Cardiac septum (tissue), 1 donor: Measurements from ENCODE around the gene HAGHL. TPM values are rescaled to one million over a fixed set of nuclear protein-coding genes. Genes with fewer than 3 reads are reported as not detected.
"Not testable (repeated sequence)": the region's sequence is repeated elsewhere in the genome, so short reads cannot be mapped to it uniquely, and the experiment has no call there.

ENCODE experiments used
- DNase-seq: peaks from one replicate; pipeline ENCODE4 v3.0.0-alpha.2; 2020; ENCODE audit warnings: low spot score
- intact Hi-C: fragments of 100-400 bp; cut with DNase I; formaldehyde crosslinking; loops from one replicate; pipeline ENCODE4 v1.14.0; 2022
- total RNA-seq: library from RNA; stranded (reverse); fragmentation: NEBNext Ultra II Directional; extraction: Animal tissue kit (Norgen Biotek cat#: 25700); gene quantifications from one replicate; pipeline ENCODE4 v1.2.1, GENCODE V29; 2021
- donor health status: DM: no; HTN: no; CAD: no.

Gene HAGHL
- total RNA-seq, 1 donor from 2014 or later, result 10.9 TPM

DNA sequence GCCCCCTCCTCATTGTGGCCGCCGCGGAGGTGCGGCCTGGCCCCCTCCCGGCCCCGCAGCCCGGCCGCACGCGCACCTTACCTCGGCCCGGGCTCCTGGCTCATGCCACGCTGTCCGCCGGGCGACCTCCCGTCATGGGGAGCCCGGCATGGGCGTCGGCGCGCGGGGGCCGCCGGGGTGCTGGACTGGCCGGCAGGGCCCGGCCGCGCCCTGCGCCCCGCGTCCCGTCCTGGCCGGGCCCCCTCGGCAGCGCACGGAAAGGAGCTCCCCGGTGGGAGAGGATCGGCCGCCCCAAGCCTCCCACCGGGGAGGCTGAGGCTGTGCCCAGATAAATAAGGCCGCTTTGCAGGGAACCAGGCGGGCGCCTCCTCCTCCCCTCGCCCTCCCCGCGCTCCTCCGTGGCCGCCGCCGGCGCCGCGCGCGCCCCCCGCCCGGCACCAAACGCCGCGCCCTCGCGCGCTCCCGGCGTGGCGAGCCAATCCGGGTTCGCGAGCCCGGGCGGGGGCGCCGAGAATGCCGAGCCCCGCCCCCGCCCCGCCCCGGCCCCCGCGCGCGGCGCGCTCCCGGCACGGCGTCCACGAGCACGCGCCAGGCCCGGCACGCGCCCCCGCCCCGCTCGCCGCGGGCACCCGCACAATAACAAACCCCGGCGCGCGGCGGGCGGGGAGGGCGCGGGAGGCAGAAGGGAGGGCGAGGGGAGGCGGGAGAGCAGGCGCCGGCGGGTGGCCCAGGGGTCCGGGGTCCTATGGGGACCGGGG lies 21.3 kb upstream of the HAGHL start, which contains the start of gene FBXL16:
Gene FBXL16, minus strand, starts transcription at position 371 of the 758 bp plus-strand sequence. CDS start 8,396 bp downstream, outside the sequence.
- intact Hi-C loops, result no loop called here
- DNase-seq, result no peak

DNA sequence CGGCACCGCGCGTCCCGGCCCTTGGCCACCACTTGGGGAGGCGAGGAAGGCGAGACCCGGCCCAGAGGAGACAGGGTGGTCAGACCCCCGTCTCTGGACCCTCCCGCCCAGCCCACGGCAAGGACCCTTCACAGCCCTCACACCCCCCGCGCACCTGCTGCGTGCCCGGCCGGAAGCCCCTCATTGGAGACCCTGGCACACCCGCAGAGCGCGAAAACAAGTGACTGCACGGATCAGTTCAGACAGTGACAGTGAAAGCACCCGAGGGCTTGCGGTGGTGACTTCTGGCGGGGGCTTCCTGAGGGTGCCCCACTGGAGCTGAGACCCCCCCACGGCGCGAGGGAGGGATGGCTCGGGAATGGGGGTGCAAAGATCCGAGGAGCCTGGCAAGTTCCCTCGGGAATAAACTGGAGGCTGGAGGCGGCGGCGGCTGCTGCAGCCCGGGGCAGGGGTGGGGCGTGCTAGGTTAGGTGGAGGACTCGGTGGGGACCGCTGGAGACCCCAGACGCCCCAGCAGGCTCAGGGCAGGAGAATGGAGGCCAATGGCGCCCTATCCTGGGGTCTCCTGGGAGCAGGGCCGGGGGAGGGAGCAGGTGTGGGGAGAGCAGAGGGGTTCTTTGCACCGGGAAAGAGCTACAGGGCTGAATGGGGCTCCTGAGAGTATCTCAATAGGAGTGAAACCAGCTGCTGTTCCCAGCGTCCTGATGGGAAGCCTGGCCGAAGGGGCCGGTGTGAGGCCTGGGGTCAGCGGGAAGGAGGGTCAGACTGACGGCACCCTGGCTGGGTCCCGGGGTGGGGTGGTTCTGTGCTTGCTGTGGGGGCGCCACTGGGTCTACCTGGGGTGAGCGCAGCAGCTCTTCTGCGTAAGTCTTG lies 20.5 kb upstream of the HAGHL start:
- no peak for DNase-seq
- intact Hi-C loops, result no loop called here

- intact Hi-C loops, result no loop called here
- no peak for DNase-seq
Measured at GRCh38 chr16:707062-707538, 19.8 kb upstream of the HAGHL start.

GRCh38 chr16:708019-708418 lies 18.9 kb upstream of the HAGHL start:
- DNase-seq, result no peak
- intact Hi-C loops, result no loop called here

GRCh38 chr16:708959-709358 lies 17.9 kb upstream of the HAGHL start:
- DNase-seq, result no peak
- intact Hi-C loops, result no loop called here

- intact Hi-C loops, result loop anchor here (5.0 kb wide), 1 partner anchor 347 kb away; no protein-coding TSS in a partner anchor
- peak; percentile 85 for DNase-seq
Measured at GRCh38 chr16:709566-710499, 17.1 kb upstream of the HAGHL start.

DNA sequence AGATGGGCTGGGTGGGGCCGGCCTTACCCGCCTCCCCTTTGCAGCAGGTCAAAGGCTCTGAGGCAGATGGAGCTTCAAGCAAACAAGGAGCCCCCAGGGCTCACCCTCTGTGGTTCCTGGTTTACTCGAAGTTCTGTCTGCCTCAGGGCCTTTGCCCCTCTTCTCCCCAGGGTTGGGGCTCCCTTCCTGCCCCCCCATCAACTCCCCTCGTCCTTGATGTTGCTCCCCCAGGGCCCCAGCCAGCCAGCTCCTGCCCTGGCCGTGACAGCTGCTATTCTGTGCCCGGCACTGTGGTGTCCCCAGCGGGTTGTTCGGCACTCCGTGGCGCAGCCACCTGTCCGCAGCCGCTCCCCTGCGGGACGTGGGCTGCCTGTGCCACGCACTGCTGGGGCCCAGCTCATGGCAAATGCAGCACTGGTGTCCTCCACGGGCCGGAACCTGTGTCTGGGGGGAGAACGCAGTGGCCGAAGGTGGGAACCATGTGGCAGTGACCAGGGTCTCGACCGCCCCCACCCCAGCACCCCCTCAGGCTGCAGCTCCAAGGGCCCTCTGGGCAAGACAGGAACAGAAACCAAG lies 16.3 kb upstream of the HAGHL start:
- DNase-seq, result no peak
- intact Hi-C loops, result loop anchor here (1.0 to 5.0 kb wide), 2 partner anchors 75 to 347 kb away; no protein-coding TSS in a partner anchor

- intact Hi-C loops, result loop anchor here (1.0 to 5.0 kb wide), 2 partner anchors 74 to 346 kb away; no protein-coding TSS in a partner anchor
- no peak for DNase-seq
Measured at GRCh38 chr16:711084-711483, 15.8 kb upstream of the HAGHL start.

- DNase-seq, result peak; percentile 91
- intact Hi-C loops, result loop anchor here (1.0 to 5.0 kb wide), 2 partner anchors 74 to 346 kb away; no protein-coding TSS in a partner anchor
Measured at GRCh38 chr16:711548-712320, 15.2 kb upstream of the HAGHL start.

GRCh38 chr16:712740-713250 lies 14.1 kb upstream of the HAGHL start:
- intact Hi-C loops, result loop anchor here (5.0 kb wide), 1 partner anchor 345 kb away; no protein-coding TSS in a partner anchor
- not testable (repeated sequence) for DNase-seq

DNA sequence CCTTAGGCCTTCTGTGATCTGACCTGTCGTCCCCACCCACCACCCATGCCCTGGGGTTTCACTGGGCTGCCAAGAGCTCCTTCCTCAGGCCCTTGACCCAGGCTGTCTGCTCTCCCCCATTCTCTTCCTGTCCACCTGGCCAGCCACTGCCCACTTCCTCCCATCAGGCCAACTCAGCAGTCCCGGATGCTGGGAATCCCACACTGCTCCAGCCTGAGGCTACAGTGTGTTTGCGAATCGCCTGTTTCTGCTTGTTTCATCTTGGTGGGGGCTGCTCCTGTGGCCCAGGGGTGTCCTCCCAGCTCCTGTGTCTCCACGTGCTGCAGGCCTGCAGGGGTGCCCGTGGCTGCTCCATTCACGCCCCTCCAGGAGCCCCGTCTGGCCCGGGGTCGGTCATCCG lies 12.8 kb upstream of the HAGHL start:
- intact Hi-C loops, result loop anchor here (5.0 kb wide), 1 partner anchor 343 kb away; no protein-coding TSS in a partner anchor
- no peak for DNase-seq

DNA sequence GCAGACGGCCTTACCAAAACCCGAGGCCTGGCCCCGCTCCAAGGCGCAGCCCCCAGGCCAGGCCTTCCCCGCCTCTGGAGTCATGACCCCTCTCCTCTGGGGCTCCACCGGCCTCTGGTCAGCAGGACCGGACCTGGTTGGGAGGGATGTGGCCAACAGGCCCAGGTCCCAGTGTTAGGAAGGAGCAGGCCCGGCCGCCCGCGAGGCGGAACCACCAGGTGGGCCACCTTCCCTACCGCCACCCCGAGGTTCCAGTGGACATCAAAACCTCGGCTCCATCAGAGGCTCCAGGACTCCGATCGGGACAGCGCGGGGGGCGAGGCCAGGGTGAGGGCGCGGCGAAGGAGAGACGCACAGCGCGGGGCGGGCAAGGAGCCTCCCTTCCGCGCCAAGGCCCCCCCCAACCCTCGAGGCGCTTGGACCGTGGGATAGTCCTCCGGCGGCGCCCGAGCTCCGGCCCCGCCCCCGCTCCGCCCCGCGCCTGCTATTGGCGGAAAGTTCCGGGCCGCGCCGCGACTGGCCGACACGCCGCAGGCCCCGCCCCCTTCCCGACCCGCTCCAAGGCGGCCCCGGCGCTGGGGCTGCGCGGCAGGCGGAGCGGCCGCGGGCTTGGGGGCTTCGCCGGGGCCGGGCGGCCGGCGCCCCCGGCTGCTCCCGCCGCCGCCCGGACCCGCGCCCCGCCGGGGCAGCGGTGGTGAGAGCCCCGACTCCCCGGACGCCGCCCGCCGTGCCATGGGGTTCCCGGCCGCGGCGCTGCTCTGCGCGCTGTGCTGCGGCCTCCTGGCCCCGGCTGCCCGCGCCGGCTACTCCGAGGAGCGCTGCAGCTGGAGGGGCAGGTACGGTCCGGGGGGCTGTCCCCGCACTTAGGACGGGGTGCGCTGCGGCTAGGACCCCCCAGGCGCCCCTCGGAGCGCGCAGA lies 12.1 kb upstream of the HAGHL start, which contains the start of gene METRN:
Gene METRN, plus strand, starts transcription at position 561 of the 919 bp plus-strand sequence. Its CDS starts 172 bp downstream, at position 733.
- peak; percentile 94 for DNase-seq
- intact Hi-C loops, result loop anchor here (5.0 kb wide), 1 partner anchor 342 kb away; no protein-coding TSS in a partner anchor

DNA sequence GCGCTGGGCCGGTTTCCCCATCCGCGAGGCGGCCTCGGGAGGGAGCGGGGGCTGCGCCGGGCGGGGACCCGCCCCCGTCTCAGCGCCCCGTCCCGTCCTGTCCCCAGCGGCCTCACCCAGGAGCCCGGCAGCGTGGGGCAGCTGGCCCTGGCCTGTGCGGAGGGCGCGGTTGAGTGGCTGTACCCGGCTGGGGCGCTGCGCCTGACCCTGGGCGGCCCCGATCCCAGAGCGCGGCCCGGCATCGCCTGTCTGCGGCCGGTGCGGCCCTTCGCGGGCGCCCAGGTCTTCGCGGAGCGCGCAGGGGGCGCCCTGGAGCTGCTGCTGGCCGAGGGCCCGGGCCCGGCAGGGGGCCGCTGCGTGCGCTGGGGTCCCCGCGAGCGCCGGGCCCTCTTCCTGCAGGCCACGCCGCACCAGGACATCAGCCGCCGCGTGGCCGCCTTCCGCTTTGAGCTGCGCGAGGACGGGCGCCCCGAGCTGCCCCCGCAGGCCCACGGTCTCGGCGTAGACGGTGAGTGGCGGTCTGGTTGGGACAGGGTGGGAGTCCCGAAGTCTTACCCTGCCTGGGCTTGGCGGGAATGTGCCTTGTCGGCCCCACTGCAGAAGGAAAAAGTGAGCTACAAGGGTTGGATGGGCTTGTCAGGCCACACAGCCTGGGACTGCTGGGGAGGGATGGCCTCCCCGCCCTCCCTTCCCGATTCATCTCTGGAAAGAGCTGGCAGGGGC lies 11.3 kb upstream of the HAGHL start:
- no peak for DNase-seq
- intact Hi-C loops, result no loop called here

DNA sequence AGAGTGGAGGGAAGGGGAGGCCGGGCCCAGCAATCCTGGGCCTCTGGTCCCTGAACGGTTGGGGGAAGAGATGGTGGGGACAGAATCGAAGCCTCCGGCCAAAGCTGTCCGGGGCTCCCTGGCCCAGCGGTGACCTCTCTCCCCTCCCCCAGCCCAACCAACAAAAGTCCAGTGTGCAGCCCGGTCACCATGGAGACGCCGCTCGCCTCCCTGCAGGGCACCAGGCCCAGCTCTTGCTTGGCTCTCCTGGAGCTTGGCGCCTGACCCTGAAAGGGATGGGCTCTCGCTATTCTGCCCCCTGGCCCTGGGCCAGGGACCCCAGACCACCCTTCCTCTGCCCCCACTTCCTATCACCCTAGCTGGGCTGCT lies 10.7 kb upstream of the HAGHL start:
- intact Hi-C loops, result no loop called here
- DNase-seq, result no peak

- DNase-seq, result no peak
- intact Hi-C loops, result no loop called here
Measured at GRCh38 chr16:716768-717325, 10.1 kb upstream of the HAGHL start.
